Hematopoietic multipotent progenitor cell treated with erythropoietin and hydrocortisone succinate and interleukin-3 and kit ligand, for 6 days (in vitro differentiated cells): ENCODE measurements around the gene IL22RA2.
A peak's percentile ranks its signal among the peaks of the same experiment; 100 is the strongest.
"Not testable (repeated sequence)": the region's sequence is repeated elsewhere in the genome, so short reads cannot be mapped to it uniquely, and the experiment has no call there.

Source experiments
- DNase-seq: peaks from one replicate; pipeline ENCODE4 v3.0.0-alpha.2; 2015

IL22RA2 gene

GRCh38 chr6:137173501-137173900 lies at the start of gene IL22RA2:
IL22RA2 (minus strand) TSS chr6:137173644; CDS start chr6:137161749, 11,895 bp downstream.
- DNase-seq, result no peak

GRCh38 chr6:137222381-137222780 lies 48.9 kb upstream of the IL22RA2 start:
- DNase-seq, result peak; percentile 75

GRCh38 chr6:137219664-137220252 lies 46.3 kb upstream of the IL22RA2 start:
- no peak for DNase-seq

GRCh38 chr6:137218917-137219663 lies 45.6 kb upstream of the IL22RA2 start, which contains the start of gene IFNGR1:
IFNGR1 (minus strand) TSS chr6:137219385; CDS start chr6:137219327, 58 bp downstream.
- DNase-seq, result peak; percentile 96

GRCh38 chr6:137218473-137218916 lies 45.1 kb upstream of the IL22RA2 start:
- peak; percentile 76 for DNase-seq

- peak; percentile 81 for DNase-seq
Measured at GRCh38 chr6:137217801-137218472, 44.5 kb upstream of the IL22RA2 start.

GRCh38 chr6:137216875-137217553 lies 43.6 kb upstream of the IL22RA2 start:
- DNase-seq, result no peak

GRCh38 chr6:137216106-137216505 lies 42.7 kb upstream of the IL22RA2 start:
- no peak for DNase-seq

- DNase-seq, result not testable (repeated sequence)
Measured at GRCh38 chr6:137215630-137216029, 42.2 kb upstream of the IL22RA2 start.

- no peak for DNase-seq
Measured at GRCh38 chr6:137214931-137215330, 41.5 kb upstream of the IL22RA2 start.

- DNase-seq, result no peak
Measured at GRCh38 chr6:137213813-137214212, 40.4 kb upstream of the IL22RA2 start.

- peak; percentile 67 for DNase-seq
Measured at GRCh38 chr6:137213331-137213740, 39.9 kb upstream of the IL22RA2 start.

- no peak for DNase-seq
Measured at GRCh38 chr6:137211910-137212309, 38.5 kb upstream of the IL22RA2 start.

- DNase-seq, result no peak
Measured at GRCh38 chr6:137210903-137211302, 37.5 kb upstream of the IL22RA2 start.

- no peak for DNase-seq
Measured at GRCh38 chr6:137208279-137208678, 34.8 kb upstream of the IL22RA2 start.

GRCh38 chr6:137207457-137207856 lies 34.0 kb upstream of the IL22RA2 start:
- not testable (repeated sequence) for DNase-seq

GRCh38 chr6:137206577-137206976 lies 33.1 kb upstream of the IL22RA2 start:
- DNase-seq, result no peak

GRCh38 chr6:137203256-137203655 lies 29.8 kb upstream of the IL22RA2 start:
- DNase-seq, result no peak

- DNase-seq, result no peak
Measured at GRCh38 chr6:137202078-137202477, 28.6 kb upstream of the IL22RA2 start.

- no peak for DNase-seq
Measured at GRCh38 chr6:137201006-137201405, 27.6 kb upstream of the IL22RA2 start.

- no peak for DNase-seq
Measured at GRCh38 chr6:137200288-137200687, 26.8 kb upstream of the IL22RA2 start.

GRCh38 chr6:137197684-137198645 lies 24.5 kb upstream of the IL22RA2 start:
- DNase-seq, result no peak
